Testis (tissue), 2 donors: ENCODE results near the gene ARHGAP12.

ENCODE experiments used
- CTCF ChIP-seq, 3 experiments: fragments of 450-650 bp in 2 of 3; fragments of 200-600 bp in 1 of 3; sonication (generic) in 1 of 3; IDR thresholded peaks; one replicate each; pipeline ENCODE4 v1.5.1; 2016 to 2019; ENCODE audit warnings: antibody characterized with exemption in 3 of 3, mild to moderate bottlenecking in 2 of 3, moderate library complexity in 1 of 3
- POLR2A ChIP-seq: fragments of 450-650 bp; IDR thresholded peaks from one replicate; pipeline ENCODE4 v1.6.1; 2017; ENCODE audit warnings: antibody characterized with exemption, mild to moderate bottlenecking, moderate library complexity

DNA sequence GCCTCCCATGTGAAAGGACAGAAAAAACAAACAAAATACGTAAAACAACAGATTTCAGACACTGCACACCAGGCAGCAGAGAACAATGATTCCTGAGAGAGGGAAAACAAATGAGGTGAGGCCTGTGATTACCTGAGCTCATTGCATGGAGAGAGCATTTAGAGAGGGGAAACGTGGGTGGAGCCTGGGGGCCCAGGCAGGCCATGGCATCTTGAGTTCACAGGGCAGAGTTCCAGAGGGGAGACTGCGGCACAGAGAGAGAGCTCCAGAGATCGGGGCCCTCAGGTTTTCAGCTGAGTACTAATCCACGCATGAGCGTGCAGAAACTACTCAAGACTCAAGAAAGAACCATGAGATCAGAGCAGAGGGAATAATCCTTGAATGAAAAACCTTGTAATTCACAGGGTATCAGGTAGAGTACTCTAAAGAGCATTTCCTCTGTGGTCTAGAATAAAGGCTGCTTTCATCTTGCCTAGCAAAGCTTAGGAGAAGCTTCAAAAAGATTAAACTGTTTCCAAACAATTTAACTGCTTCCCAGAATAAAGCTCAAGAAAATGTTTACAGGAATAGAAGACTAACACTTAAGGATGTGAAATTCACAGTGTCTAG, 46.6 kb upstream of the ARHGAP12 start:
- no peak for TF ChIP-seq CTCF (IDR thresholded peaks at IDR 0.05)
- TF ChIP-seq POLR2A = no peak
